ENCODE results near the gene ZNF823. TPM values are rescaled to one million over a fixed set of nuclear protein-coding genes. Genes with fewer than 3 reads are reported as not detected.
A peak's percentile ranks its signal among the peaks of the same experiment; 100 is the strongest.

The ZNF823 gene
- total and polyA plus RNA-seq, 9 of the 15 experiments (the other 6 are each of a cell fraction or from before 2014, with no cell fraction given): 4.0 to 13.4 (median 6.1) TPM

DNA sequence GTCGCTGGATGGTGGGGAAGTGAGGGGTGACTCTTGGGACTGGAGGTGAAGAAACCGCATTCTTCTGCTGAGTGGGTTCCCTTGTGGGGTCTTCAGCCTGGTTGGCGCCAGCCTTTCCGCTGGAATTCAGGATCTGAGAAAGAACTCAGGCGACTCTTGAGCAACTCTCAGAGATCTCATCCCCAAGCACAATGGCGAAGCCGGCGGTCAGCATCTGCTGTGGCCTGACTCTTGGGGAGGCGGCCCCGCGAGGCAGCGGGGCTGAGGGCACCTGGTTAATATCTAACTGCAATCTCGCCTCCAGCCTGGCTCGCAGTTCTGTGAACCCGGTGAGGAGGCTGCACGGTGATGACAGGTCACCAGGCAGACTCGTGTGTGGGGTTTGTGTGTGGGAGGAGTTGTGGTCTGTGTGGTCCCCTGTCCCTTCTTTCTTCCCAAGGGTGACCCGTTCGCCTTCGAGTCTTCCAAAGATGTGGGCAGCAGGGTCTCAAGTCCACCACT lies 28.9 kb upstream of the ZNF823 start (continued):
- TF ChIP-seq GABPB1 (CRISPR knock-in tag; IDR thresholded peaks at IDR 0.05): no peak
- TF ChIP-seq MCM5 (IDR thresholded peaks at IDR 0.05; ENCODE audit: low read depth): no peak
- TF ChIP-seq SMARCA4 (IDR thresholded peaks at IDR 0.05): 0 out of 2 replicates have a peak, but pooled peaks have one; percentile 13
- TF ChIP-seq, protein P1, sequence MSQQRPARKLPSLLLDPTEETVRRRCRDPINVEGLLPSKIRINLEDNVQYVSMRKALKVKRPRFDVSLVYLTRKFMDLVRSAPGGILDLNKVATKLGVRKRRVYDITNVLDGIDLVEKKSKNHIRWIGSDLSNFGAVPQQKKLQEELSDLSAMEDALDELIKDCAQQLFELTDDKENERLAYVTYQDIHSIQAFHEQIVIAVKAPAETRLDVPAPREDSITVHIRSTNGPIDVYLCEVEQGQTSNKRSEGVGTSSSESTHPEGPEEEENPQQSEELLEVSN (IDR thresholded peaks at IDR 0.05; ENCODE audit: borderline replicate concordance in 1 of 2, extremely low read depth in 1 of 2, insufficient read depth in 1 of 2, insufficient read length in 1 of 2, low read depth in 1 of 2, low read length in 1 of 2, poor library complexity in 1 of 2, severe bottlenecking in 1 of 2): peak; percentile 18 to 69
- no peak for TF ChIP-seq ZBTB12 (CRISPR knock-in tag; IDR thresholded peaks at IDR 0.05)
- TF ChIP-seq ZEB2 (IDR thresholded peaks at IDR 0.05): no peak
- TF ChIP-seq TAF15 (IDR thresholded peaks at IDR 0.05; ENCODE audit: low read depth, low read length): no peak
- TF ChIP-seq CTBP1 (IDR thresholded peaks at IDR 0.05; ENCODE audit: borderline replicate concordance): peak; percentile 14; the same call in 1 of the 2 replicates
- TF ChIP-seq HDAC1 (IDR thresholded peaks at IDR 0.05): 0 out of 4 replicates have a peak, but pooled peaks of 1 of the 2 experiments have one; percentile 35
- TF ChIP-seq KAT7 (CRISPR knock-in tag; IDR thresholded peaks at IDR 0.05; ENCODE audit: borderline replicate concordance): 0 out of 2 replicates have a peak, but pooled peaks have one; percentile 8
- peak; percentile 23; the same call in 1 of the 2 replicates for TF ChIP-seq HES1 (IDR thresholded peaks at IDR 0.05; ENCODE audit: low read depth)
- peak; percentile 26; the same call in 1 of the 2 replicates for TF ChIP-seq CREM (IDR thresholded peaks at IDR 0.05; ENCODE audit: low read depth)
- TF ChIP-seq PPARD (CRISPR knock-in tag; IDR thresholded peaks at IDR 0.05): no peak
- TF ChIP-seq ZFX (CRISPR knock-in tag; IDR thresholded peaks at IDR 0.05): no peak
- TF ChIP-seq MYNN (IDR thresholded peaks at IDR 0.05): 0 out of 2 replicates have a peak, but pooled peaks have one; percentile 17
- no peak for TF ChIP-seq MYNN (CRISPR knock-in tag; IDR thresholded peaks at IDR 0.05)
- no peak for TF ChIP-seq NCOR1 (IDR thresholded peaks at IDR 0.05)

Data from K562 (cell line).